GM21717 (cell line): ENCODE results near the gene DCST1.

Source experiments
- ATAC-seq: cut with Tn5 transposase; IDR thresholded peaks from one replicate; pipeline ENCODE4 v1.9.1; 2021; ENCODE audit warnings: mild to moderate bottlenecking, moderate library complexity; ENCODE audit not compliant: unreplicated experiment

Gene DCST1

GRCh38 chr1:155083865-155084721 lies 50.5 kb downstream of the DCST1 start:
- no peak for ATAC-seq

GRCh38 chr1:155084722-155085503 lies 51.3 kb downstream of the DCST1 start:
- peak; percentile 80 for ATAC-seq

GRCh38 chr1:155085504-155086127 lies 52.0 kb downstream of the DCST1 start:
- no peak for ATAC-seq

GRCh38 chr1:155086128-155086741 lies 52.6 kb downstream of the DCST1 start:
- no peak for ATAC-seq

GRCh38 chr1:155086856-155087535 lies 53.4 kb downstream of the DCST1 start:
- ATAC-seq: no peak

- no peak for ATAC-seq
These were observed 57.7 kb downstream of the DCST1 start for GRCh38 chr1:155091071-155092051.

GRCh38 chr1:155092131-155092530 lies 58.5 kb downstream of the DCST1 start:
- ATAC-seq: no peak

GRCh38 chr1:155092641-155093040 lies 59.0 kb downstream of the DCST1 start:
- no peak for ATAC-seq

- ATAC-seq: no peak
These were observed 60.4 kb downstream of the DCST1 start for GRCh38 chr1:155093911-155094621.

- ATAC-seq: no peak
These were observed 61.0 kb downstream of the DCST1 start for GRCh38 chr1:155094622-155094948.

GRCh38 chr1:155099331-155099730 lies 65.7 kb downstream of the DCST1 start:
- ATAC-seq: no peak
